Ishikawa (cell line): ENCODE data around the gene CCDC91.

ENCODE experiments used
- CREB1 ChIP-seq: IDR thresholded peaks from 2 replicates; pipeline ENCODE4 v1.6.1; 2012; ENCODE audit warnings: low read depth
- EGR1 ChIP-seq: IDR thresholded peaks from 2 replicates; pipeline ENCODE4 v1.6.1; 2012
- EP300 ChIP-seq: IDR thresholded peaks from 2 replicates; pipeline ENCODE4 v1.6.1; 2012; ENCODE audit warnings: borderline replicate concordance
- FOXM1 ChIP-seq: IDR thresholded peaks from 2 replicates; pipeline ENCODE4 v1.6.1; 2012; ENCODE audit warnings: low read depth, borderline replicate concordance
- NFIC ChIP-seq: IDR thresholded peaks from 2 replicates; pipeline ENCODE4 v1.6.1; 2012
- RAD21 ChIP-seq: IDR thresholded peaks from 2 replicates; pipeline ENCODE4 v1.6.1; 2012; ENCODE audit warnings: low read depth
- TAF1 ChIP-seq: IDR thresholded peaks from 2 replicates; pipeline ENCODE4 v1.6.1; 2012; ENCODE audit warnings: low read depth, mild to moderate bottlenecking
- TCF12 ChIP-seq: IDR thresholded peaks from 2 replicates; pipeline ENCODE4 v1.6.1; 2012; ENCODE audit warnings: low read depth
- TEAD4 ChIP-seq: IDR thresholded peaks from 2 replicates; pipeline ENCODE4 v1.6.1; 2012
- YY1 ChIP-seq: IDR thresholded peaks from 2 replicates; pipeline ENCODE4 v1.6.1; 2012; ENCODE audit warnings: low read depth
- ZBTB7A ChIP-seq: IDR thresholded peaks from 2 replicates; pipeline ENCODE4 v1.6.1; 2012; ENCODE audit warnings: low read depth
- TF ChIP-seq, protein P1 (sequence below): IDR thresholded peaks from 2 replicates; pipeline ENCODE4 v1.6.1; 2012
- TF ChIP-seq, protein P2 (sequence below): IDR thresholded peaks from 2 replicates; pipeline ENCODE4 v1.6.1; 2012; ENCODE audit warnings: low read depth, mild to moderate bottlenecking
- TF ChIP-seq, protein P3 (sequence below): IDR thresholded peaks from 2 replicates; pipeline ENCODE4 v1.6.1; 2012

DNA sequence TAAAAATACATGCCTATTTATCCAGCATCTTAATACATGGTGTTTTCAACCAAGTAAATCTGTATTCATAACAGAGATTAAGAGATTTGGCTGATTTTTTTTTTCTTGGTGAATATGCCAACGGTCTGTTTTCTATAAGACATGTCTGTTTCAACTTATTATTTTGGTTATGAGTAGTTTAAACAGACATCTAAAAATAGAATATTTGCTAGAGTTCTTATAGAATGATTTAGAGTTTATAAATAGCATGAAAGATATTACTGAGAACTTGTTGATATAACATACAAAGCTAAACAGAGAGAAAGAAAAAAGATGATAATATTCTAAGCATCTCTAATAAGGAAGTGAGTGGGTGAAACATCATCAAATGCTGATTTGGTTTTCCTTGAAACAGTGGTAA lies 199.9 kb downstream of the CCDC91 start:
- TF ChIP-seq, protein P1, sequence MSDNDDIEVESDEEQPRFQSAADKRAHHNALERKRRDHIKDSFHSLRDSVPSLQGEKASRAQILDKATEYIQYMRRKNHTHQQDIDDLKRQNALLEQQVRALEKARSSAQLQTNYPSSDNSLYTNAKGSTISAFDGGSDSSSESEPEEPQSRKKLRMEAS, result no peak
- TF ChIP-seq FOXM1 (no peak), RAD21 (no peak), EGR1 (no peak), EP300 (no peak), YY1 (no peak), TCF12 (no peak), TAF1 (no peak), ZBTB7A (no peak), NFIC (no peak), TEAD4 (no peak), CREB1 (no peak)
- TF ChIP-seq, protein P2, sequence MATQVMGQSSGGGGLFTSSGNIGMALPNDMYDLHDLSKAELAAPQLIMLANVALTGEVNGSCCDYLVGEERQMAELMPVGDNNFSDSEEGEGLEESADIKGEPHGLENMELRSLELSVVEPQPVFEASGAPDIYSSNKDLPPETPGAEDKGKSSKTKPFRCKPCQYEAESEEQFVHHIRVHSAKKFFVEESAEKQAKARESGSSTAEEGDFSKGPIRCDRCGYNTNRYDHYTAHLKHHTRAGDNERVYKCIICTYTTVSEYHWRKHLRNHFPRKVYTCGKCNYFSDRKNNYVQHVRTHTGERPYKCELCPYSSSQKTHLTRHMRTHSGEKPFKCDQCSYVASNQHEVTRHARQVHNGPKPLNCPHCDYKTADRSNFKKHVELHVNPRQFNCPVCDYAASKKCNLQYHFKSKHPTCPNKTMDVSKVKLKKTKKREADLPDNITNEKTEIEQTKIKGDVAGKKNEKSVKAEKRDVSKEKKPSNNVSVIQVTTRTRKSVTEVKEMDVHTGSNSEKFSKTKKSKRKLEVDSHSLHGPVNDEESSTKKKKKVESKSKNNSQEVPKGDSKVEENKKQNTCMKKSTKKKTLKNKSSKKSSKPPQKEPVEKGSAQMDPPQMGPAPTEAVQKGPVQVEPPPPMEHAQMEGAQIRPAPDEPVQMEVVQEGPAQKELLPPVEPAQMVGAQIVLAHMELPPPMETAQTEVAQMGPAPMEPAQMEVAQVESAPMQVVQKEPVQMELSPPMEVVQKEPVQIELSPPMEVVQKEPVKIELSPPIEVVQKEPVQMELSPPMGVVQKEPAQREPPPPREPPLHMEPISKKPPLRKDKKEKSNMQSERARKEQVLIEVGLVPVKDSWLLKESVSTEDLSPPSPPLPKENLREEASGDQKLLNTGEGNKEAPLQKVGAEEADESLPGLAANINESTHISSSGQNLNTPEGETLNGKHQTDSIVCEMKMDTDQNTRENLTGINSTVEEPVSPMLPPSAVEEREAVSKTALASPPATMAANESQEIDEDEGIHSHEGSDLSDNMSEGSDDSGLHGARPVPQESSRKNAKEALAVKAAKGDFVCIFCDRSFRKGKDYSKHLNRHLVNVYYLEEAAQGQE, result no peak
- TF ChIP-seq, protein P3, sequence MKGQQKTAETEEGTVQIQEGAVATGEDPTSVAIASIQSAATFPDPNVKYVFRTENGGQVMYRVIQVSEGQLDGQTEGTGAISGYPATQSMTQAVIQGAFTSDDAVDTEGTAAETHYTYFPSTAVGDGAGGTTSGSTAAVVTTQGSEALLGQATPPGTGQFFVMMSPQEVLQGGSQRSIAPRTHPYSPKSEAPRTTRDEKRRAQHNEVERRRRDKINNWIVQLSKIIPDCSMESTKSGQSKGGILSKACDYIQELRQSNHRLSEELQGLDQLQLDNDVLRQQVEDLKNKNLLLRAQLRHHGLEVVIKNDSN, result no peak
